PFSK-1 (cell line): ENCODE data around the gene PLAGL2.

ENCODE experiments used
- FOXP2 ChIP-seq: optimal IDR thresholded peaks from 2 replicates; pipeline ENCODE3; 2011; ENCODE audit warnings: borderline replicate concordance, control low read depth, inconsistent platforms; ENCODE audit not compliant: insufficient read depth; ENCODE audit errors: extremely low read length, extremely low read depth
- POLR2AphosphoS5 ChIP-seq: IDR thresholded peaks from 2 replicates; pipeline ENCODE4 v1.6.1; 2012; ENCODE audit warnings: low read depth, mild to moderate bottlenecking, control low read depth, low read length, moderate library complexity
- TAF1 ChIP-seq: IDR thresholded peaks from 2 replicates; pipeline ENCODE4 v1.6.1; 2012; ENCODE audit warnings: low read length, control low read depth, borderline replicate concordance; ENCODE audit not compliant: insufficient read depth
- TF ChIP-seq, protein P1 (sequence below), 2 experiments: IDR thresholded peaks; 2 replicates each; pipeline versions ENCODE4 v1.6.1 to v1.8.0; 2011 to 2012; ENCODE audit warnings: low read depth in 2 of 2, low read length in 2 of 2, control low read depth in 1 of 2, inconsistent platforms in 1 of 2, mild to moderate bottlenecking in 1 of 2, moderate library complexity in 1 of 2; ENCODE audit not compliant: insufficient read depth in 1 of 2

DNA sequence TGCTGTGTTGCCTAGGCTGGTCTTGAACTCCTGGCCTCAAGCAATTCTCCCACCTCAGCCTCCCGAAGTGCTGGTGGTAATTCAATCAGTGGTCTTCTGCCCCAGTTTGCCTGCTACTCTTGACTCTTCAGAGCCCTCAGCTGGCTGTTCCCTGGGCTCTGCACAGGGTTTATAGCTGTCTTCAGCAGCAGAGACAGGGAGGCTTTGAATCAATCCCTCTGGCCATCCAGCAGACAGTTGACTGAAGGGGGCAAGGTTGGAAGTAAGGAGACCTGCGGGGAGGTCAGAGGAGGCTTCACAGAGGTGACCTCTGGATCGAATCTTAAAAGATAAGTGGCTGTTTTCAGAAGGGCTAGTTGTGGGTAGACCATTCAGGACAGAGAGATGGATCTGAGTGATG lies 43.9 kb upstream of the PLAGL2 start:
- TF ChIP-seq, protein P1, sequence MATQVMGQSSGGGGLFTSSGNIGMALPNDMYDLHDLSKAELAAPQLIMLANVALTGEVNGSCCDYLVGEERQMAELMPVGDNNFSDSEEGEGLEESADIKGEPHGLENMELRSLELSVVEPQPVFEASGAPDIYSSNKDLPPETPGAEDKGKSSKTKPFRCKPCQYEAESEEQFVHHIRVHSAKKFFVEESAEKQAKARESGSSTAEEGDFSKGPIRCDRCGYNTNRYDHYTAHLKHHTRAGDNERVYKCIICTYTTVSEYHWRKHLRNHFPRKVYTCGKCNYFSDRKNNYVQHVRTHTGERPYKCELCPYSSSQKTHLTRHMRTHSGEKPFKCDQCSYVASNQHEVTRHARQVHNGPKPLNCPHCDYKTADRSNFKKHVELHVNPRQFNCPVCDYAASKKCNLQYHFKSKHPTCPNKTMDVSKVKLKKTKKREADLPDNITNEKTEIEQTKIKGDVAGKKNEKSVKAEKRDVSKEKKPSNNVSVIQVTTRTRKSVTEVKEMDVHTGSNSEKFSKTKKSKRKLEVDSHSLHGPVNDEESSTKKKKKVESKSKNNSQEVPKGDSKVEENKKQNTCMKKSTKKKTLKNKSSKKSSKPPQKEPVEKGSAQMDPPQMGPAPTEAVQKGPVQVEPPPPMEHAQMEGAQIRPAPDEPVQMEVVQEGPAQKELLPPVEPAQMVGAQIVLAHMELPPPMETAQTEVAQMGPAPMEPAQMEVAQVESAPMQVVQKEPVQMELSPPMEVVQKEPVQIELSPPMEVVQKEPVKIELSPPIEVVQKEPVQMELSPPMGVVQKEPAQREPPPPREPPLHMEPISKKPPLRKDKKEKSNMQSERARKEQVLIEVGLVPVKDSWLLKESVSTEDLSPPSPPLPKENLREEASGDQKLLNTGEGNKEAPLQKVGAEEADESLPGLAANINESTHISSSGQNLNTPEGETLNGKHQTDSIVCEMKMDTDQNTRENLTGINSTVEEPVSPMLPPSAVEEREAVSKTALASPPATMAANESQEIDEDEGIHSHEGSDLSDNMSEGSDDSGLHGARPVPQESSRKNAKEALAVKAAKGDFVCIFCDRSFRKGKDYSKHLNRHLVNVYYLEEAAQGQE (IDR thresholded peaks at IDR 0.05; ENCODE audit: insufficient read depth in 1 of 2, low read depth in 2 of 2, low read length in 2 of 2), result no peak
- no peak for TF ChIP-seq POLR2AphosphoS5
- TF ChIP-seq TAF1, result no peak
- no peak for TF ChIP-seq FOXP2
